Measurements from ENCODE around the gene RDH16.
A peak's percentile ranks its signal among the peaks of the same experiment; 100 is the strongest.
"Not testable (repeated sequence)": the region's sequence is repeated elsewhere in the genome, so short reads cannot be mapped to it uniquely, and the experiment has no call there.

RDH16 gene

DNA sequence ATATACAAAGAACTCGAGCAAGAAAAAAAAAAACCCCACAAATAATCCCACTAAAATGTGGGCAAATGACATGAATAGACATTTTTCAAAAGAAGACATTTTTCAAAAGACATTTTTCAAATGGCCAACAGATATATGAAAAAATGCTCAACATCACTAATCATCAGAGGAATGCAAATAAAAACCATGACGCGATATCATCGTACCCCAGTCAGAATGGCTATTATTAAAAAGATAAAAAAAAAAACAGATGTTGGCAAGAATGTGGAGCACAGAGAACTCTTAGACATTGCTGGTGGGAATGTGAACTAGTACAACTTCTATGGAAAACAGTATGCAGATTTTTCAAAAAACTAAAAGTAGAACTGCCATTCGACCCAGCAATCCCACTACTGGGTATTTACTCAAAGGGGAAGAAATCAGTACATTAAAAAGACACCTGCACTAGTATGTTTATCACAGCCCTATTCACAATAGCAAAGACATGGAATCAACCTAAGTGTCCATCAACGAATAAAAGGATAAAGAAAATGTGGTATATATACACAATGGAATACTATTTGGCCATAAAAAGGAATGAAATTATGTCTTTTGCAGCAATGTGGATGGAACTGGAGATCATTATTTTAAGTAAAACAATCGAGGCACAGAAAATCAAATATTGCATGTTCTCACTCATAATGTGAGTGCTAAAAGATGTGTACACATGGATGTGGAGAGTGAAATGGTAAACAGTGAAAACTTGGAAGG, 32.6 kb upstream of the RDH16 start:
- DNase-seq (ENCODE audit: low spot score): no peak

GRCh38 chr12:56988207-56988739, 30.9 kb upstream of the RDH16 start:
- DNase-seq (ENCODE audit: low spot score): no peak

DNA sequence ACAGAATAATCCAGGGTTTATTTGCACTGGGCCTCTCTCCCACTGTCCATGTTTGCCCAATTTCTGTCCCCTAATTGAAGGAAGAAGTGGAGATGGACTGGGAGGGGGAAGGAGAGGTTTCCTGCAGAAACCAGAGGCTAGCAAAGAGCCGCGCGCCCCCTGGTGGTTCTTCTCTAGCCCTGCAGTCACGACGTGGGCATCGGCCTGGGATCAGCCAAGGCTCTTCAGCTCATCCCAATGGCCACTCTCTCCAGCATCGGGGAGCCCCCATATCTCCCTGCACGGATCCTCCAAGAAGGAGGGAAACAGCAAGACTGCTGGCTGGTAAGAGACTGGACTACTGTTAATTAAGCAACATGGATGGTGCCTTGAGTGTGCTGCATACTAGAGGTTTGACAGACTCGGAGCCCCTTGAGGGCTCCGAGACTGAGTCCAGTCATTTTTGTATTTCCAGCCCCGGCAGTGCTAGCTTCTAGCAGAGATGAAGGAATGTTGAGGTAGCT, 30.2 kb upstream of the RDH16 start:
- peak; percentile 72 for DNase-seq (ENCODE audit: low spot score)

DNA sequence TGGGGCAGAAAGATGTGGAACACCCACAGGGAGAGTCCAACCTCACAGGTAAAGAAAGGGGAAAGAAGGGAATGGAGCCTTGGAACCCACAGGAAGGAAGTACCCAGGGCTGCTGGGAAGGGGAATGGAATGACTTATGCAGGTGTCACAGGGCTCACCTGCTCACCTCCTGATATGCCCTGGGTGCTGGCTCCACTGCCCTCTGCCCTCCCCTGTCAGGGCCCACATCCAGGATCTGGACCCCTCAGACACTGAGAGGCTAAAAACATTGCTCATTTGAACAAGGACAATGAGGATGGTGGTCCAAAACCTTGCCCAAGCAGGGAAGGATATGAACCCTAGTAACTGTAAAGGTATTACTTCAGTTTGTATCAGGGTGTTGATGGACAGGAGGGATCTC, 29.6 kb upstream of the RDH16 start:
- no peak for DNase-seq (ENCODE audit: low spot score)

- not testable (repeated sequence) for DNase-seq (ENCODE audit: low spot score)
These were observed 28.3 kb upstream of the RDH16 start for GRCh38 chr12:56985714-56986113.

DNA sequence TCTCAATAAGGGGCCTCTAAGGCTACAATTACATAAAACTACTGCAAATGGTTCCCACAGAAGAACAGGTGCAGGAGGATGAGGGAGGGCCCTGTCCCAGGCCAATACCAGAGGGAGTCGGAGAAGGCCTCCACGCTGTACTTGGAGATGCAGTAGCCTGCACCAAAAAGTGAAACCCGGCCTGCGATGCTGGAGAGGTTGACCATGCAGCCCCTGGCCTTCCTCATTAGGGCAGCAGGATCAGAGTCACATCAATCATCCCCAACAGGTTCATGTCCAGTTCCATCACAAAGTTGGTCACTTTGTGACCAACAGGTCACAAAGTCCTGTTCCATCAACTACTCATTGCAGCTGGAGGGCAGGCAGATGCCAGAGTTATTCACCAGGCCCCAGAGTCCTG, 26.0 kb upstream of the RDH16 start:
- DNase-seq (ENCODE audit: low spot score): no peak

GRCh38 chr12:56982578-56983236, 25.3 kb upstream of the RDH16 start:
- not testable (repeated sequence) for DNase-seq (ENCODE audit: low spot score)

DNA sequence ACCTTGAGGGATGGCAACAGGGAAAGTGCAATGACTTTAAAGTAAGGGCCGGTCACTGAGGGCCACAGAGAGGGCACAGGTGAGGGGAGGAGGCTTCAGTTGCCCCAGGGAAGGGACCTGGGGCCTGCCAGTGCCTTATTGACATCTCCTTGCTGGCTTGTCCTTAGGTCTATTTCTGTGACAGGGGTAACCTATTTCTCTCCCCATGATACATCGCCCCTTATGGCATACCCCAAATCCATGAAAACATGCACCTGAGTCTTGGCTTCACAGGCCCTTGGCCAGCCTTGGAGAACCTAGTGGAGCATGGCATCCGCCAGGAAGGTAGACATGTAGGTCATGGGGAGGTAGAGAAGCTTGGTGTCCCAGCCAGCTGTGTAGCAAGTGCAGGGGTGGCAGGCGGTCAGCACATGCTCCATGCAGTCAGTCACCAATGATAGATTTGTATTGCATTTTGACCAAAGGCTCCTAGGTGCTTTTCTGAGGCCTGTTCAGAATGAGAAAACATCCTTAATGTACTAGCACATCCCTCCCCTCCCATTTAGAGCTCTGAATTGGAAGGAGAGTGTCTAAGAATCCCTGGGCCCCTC, 23.6 kb upstream of the RDH16 start:
- no peak for DNase-seq (ENCODE audit: low spot score)

DNA sequence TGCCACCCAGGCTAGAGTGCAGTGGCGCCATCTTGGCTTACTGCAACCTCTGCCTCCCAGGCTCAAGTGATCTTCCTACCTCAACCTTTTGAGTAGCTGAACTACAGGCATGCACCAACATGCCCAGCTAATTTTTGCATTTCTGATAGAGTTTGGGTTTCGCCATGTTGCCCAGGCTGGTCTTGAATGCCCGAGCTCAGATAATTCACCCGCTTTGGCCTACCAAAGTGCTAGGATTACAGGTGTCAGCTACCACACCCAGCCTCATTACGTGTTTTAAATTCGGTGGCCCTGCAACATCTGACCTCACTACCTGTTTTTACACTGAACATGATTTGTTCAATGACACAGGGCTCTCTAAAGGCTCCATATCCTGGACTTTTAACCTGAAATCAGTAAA, 22.9 kb upstream of the RDH16 start:
- DNase-seq (ENCODE audit: low spot score): no peak

- no peak for DNase-seq (ENCODE audit: low spot score)
These were observed 22.2 kb upstream of the RDH16 start for GRCh38 chr12:56979628-56980027.

DNA sequence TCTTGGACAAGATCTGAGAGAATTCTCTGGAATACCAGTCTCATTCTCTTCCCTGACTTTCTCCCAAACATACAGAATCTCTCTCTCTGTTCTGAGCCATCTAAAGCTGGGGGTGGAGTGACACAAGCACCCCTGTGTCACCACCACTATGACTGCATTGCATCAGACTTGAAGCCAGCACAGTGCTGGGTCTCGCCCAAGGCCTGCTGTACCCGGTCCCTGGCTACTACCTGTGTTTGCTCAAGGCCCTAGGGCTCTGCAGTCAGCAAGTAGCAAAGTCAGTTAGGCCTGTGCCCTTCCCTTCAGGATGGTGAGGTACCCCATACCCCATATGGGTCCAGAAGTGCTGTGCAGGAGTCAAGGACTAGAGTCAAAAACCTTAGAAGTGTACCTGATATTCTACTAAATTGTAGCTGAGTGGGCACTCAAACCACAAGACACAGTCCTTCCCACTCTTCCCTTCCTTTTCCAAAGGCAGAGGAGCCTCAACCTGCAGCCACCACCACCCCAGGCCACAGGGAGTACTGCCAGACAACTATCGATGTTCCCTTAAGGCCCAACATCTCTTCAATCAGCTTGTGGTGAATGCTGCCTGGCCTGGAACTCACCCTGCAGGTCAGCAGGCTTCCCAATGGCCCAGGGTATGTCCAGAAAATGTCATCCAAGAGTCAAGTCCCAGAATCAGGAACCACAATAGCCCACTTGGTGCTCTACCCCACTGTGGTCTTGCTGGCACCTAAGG, 21.2 kb upstream of the RDH16 start:
- DNase-seq (ENCODE audit: low spot score): no peak

GRCh38 chr12:56977361-56977760, 20.0 kb upstream of the RDH16 start:
- DNase-seq (ENCODE audit: low spot score): not testable (repeated sequence)

DNA sequence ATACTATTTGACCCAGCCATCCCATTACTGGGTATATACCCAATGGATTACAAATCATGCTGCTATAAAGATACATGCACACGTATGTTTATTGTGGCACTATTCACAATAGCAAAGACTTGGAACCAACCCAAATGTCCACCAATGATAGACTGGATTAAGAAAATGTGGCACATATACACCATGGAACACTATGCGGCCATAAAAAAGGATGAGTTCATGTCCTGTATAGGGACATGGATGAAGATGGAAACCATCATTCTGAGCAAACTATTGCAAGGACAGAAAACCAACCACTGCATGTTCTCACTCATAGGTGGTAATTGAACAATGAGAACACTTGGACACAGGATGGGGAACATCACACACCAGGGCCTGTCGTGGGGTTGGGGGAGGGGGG, 16.8 kb upstream of the RDH16 start:
- not testable (repeated sequence) for DNase-seq (ENCODE audit: low spot score)

DNA sequence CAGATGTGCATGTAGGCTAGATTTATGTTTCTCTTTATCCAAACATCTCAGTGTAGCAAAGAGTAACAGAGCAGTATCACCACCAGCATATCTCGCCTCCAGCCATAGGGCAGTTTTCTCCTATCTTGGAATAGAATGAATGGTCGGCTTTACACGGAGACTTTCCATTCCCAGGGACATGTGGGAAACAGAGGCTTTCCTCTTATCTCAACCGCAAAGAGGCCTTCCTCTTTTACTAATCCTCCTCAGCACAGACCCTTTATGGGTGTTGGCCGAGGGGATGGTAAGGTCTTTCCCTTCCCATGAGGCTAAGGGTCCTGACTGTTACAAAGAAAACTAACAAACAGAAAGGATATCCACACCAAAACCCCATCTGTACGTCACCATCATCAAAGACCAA, 11.5 kb upstream of the RDH16 start:
- not testable (repeated sequence) for DNase-seq (ENCODE audit: low spot score)

DNA sequence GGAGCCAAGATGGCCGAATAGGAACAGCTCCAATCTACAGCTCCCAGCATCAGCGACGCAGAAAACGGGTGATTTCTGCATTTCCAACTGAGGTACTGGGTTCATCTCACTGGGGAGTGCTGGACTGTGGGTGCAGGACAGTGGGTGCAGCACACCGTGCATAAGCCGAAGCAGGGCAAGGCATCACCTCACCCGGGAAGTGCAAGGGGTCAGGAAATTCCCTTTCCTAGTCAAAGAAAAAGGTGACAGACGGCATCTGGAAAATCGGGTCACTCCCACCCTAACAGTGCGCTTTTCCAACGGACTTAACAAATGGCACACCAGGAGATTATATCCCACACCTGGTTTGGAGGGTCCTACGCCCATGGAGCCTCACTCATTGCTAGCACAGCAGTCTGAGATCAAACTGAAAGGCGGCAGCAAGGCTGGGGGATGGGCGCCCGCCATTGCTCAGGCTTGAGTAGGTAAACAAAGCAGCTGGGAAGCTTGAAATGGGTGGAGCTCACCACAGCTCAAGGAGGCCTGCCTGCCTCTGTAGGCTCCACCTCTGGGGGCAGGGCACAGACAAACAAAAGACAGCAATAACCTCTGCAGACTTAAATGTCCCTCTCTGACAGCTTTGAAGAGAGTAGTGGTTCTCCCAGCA, 8.7 kb upstream of the RDH16 start:
- DNase-seq (ENCODE audit: low spot score): not testable (repeated sequence)

GRCh38 chr12:56965124-56965523, 7.7 kb upstream of the RDH16 start:
- DNase-seq (ENCODE audit: low spot score): not testable (repeated sequence)

DNA sequence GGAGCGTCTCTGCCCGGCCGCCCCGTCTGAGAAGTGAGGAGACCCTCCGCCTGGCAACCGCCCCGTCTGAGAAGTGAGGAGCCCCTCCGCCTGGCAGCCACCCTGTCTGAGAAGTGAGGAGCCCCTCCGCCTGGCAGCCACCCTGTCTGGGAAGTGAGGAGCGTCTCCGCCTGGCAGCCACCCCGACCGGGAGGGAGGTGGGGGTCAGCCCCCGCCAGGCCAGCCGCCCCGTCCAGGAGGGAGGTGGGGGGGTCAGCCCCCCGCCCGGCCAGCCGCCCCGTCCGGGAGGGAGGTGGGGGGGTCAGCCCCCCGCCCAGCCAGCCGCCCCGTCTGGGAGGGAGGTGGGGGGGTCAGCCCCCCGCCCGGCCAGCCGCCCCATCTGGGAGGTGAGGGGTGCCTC, 6.1 kb upstream of the RDH16 start:
- not testable (repeated sequence) for DNase-seq (ENCODE audit: low spot score)

DNA sequence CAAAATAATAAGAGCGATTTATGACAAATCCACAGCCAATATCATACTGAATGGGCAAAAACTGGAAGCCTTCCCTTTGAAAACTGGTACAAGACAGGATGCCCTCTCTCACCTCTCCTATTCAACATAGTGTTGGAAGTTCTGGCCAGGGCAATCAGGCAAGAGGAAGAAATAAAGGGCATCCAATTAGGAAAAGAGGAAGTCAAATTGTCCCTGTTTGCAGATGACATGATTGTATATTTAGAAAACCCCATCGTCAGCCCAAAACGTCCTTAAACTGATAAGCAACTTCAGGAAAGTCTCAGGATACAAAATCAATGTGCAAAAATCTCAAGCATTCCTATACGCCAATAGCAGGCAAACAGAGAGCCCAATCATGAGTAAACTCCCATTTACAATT, 4.8 kb upstream of the RDH16 start:
- DNase-seq (ENCODE audit: low spot score): not testable (repeated sequence)

DNA sequence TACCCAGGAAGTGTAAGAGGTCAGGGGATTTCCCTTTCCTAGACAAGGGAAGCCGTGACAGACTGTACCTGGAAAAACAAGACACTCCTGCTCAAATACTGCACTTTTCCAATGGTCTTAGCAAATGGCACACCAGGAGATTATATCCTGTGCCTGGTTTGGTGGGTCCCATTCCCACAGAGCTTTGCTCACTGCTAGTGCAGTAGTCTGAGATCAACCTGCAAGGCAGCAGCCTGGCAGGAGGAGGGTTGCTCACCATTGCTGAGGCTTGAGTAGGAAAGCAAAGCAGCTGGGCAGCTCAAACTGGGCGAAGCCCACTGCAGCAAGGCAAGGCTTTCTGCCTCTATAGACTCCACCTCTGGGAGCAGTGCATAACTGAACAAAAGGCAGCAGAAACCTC, 1.0 kb upstream of the RDH16 start:
- no peak for DNase-seq (ENCODE audit: low spot score)

DNA sequence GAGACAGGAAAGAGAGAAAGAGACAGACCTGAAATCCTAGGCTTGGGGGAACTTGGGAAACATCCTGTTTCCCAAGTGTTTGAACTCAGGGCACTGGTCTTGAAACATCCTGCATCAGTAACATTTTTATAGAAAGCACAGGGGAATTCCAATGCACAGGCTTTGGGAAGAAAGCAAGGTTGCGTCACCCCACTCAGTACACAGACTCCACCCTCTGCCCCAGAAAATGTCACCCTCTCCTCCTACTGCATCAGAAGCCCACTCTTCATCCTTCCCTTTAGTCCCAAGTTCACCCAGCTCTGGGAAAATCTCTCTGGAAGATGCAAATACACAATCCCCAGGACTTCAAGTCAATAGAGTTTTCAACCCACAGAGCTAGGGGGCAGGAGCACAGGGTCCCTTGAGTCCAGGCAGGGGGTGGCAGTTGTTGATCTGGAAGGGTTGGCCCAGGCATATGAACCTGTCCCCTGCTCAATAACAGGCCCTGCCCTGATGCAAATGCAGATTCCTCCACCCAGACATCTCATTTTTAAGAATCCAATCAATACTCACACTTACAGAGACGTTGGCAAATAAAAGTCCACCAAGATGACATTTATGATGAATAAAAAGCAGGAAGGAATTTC, 1.7 kb downstream of the RDH16 start:
- DNase-seq (ENCODE audit: low spot score): no peak

GRCh38 chr12:56954958-56955355, 2.5 kb downstream of the RDH16 start:
- DNase-seq (ENCODE audit: low spot score): no peak
